Measurements from ENCODE around the gene AKNAD1.

Gene AKNAD1

GRCh38 chr1:108848806-108849205 lies 8.1 kb downstream of the AKNAD1 start:
- Histone ChIP-seq H3K36me3 (ENCODE audit: insufficient read depth, low read length) (no peaks in the 10 kb centered on the region), H3K27me3 (ENCODE audit: insufficient read depth, low read length) (no peaks in the 10 kb centered on the region), H2AFZ (ENCODE audit: low read length, unreplicated experiment) (no peak overlapping the region), H3K4me1 (ENCODE audit: control insufficient read depth, insufficient read depth, low read length, unreplicated experiment) (peaks cover 7% of the 10 kb centered on the region), H3K27ac (ENCODE audit: low read depth, low read length) (no peak overlapping the region), H3K4me3 (ENCODE audit: low read depth, low read length) (no peak overlapping the region), H3K79me2 (ENCODE audit: control insufficient read depth, insufficient read depth, low read length, unreplicated experiment) (no peaks in the 10 kb centered on the region)

- Histone ChIP-seq H3K79me2 (ENCODE audit: control insufficient read depth, insufficient read depth, low read length, unreplicated experiment) (no peaks in the 10 kb centered on the region), H3K36me3 (ENCODE audit: insufficient read depth, low read length) (no peaks in the 10 kb centered on the region), H3K27me3 (ENCODE audit: insufficient read depth, low read length) (no peaks in the 10 kb centered on the region), H3K27ac (ENCODE audit: low read depth, low read length) (no peak overlapping the region), H3K4me1 (ENCODE audit: control insufficient read depth, insufficient read depth, low read length, unreplicated experiment) (peaks cover 3% of the 10 kb centered on the region), H2AFZ (ENCODE audit: low read length, unreplicated experiment) (no peak overlapping the region), H3K4me3 (ENCODE audit: low read depth, low read length) (no peak overlapping the region)
Measured at GRCh38 chr1:108847494-108847893, 9.4 kb downstream of the AKNAD1 start.

- H3K4me1 ChIP-seq (ENCODE audit: control insufficient read depth, insufficient read depth, low read length, unreplicated experiment), result no peaks in the 10 kb centered on the region
- H3K79me2 ChIP-seq (ENCODE audit: control insufficient read depth, insufficient read depth, low read length, unreplicated experiment), result no peaks in the 10 kb centered on the region
- H3K27ac ChIP-seq (ENCODE audit: low read depth, low read length), result no peak overlapping the region
- no peaks in the 10 kb centered on the region for H3K36me3 ChIP-seq (ENCODE audit: insufficient read depth, low read length)
- H3K4me3 ChIP-seq (ENCODE audit: low read depth, low read length), result no peak overlapping the region
- H3K27me3 ChIP-seq (ENCODE audit: insufficient read depth, low read length), result no peaks in the 10 kb centered on the region
- no peak overlapping the region for H2AFZ ChIP-seq (ENCODE audit: low read length, unreplicated experiment)
Measured at GRCh38 chr1:108845991-108846390, 10.9 kb downstream of the AKNAD1 start.

GRCh38 chr1:108845446-108845845 lies 11.4 kb downstream of the AKNAD1 start:
- Histone ChIP-seq H3K27me3 (ENCODE audit: insufficient read depth, low read length) (no peaks in the 10 kb centered on the region), H2AFZ (ENCODE audit: low read length, unreplicated experiment) (no peak overlapping the region), H3K4me3 (ENCODE audit: low read depth, low read length) (no peak overlapping the region), H3K79me2 (ENCODE audit: control insufficient read depth, insufficient read depth, low read length, unreplicated experiment) (no peaks in the 10 kb centered on the region), H3K4me1 (ENCODE audit: control insufficient read depth, insufficient read depth, low read length, unreplicated experiment) (no peaks in the 10 kb centered on the region), H3K27ac (ENCODE audit: low read depth, low read length) (no peak overlapping the region), H3K36me3 (ENCODE audit: insufficient read depth, low read length) (no peaks in the 10 kb centered on the region)

- no peaks in the 10 kb centered on the region for H3K27me3 ChIP-seq (ENCODE audit: insufficient read depth, low read length)
- no peak overlapping the region for H3K4me3 ChIP-seq (ENCODE audit: low read depth, low read length)
- no peaks in the 10 kb centered on the region for H3K36me3 ChIP-seq (ENCODE audit: insufficient read depth, low read length)
- H3K27ac ChIP-seq (ENCODE audit: low read depth, low read length), result no peak overlapping the region
- H2AFZ ChIP-seq (ENCODE audit: low read length, unreplicated experiment), result no peak overlapping the region
- H3K4me1 ChIP-seq (ENCODE audit: control insufficient read depth, insufficient read depth, low read length, unreplicated experiment), result no peaks in the 10 kb centered on the region
- no peaks in the 10 kb centered on the region for H3K79me2 ChIP-seq (ENCODE audit: control insufficient read depth, insufficient read depth, low read length, unreplicated experiment)
Measured at GRCh38 chr1:108843390-108844137, 13.3 kb downstream of the AKNAD1 start.

GRCh38 chr1:108842525-108843181 lies 14.2 kb downstream of the AKNAD1 start:
- no peak overlapping the region for H3K4me3 ChIP-seq (ENCODE audit: low read depth, low read length)
- no peak overlapping the region for H3K27ac ChIP-seq (ENCODE audit: low read depth, low read length)
- H2AFZ ChIP-seq (ENCODE audit: low read length, unreplicated experiment), result no peak overlapping the region

GRCh38 chr1:108841703-108842102 lies 15.2 kb downstream of the AKNAD1 start:
- Histone ChIP-seq H2AFZ (ENCODE audit: low read length, unreplicated experiment) (no peak overlapping the region), H3K79me2 (ENCODE audit: control insufficient read depth, insufficient read depth, low read length, unreplicated experiment) (no peaks in the 10 kb centered on the region), H3K4me3 (ENCODE audit: low read depth, low read length) (no peak overlapping the region), H3K36me3 (ENCODE audit: insufficient read depth, low read length) (0 out of 2 replicates have a peak, but pooled peaks cover 2% of the 10 kb centered on the region), H3K27me3 (ENCODE audit: insufficient read depth, low read length) (no peaks in the 10 kb centered on the region), H3K27ac (ENCODE audit: low read depth, low read length) (no peak overlapping the region), H3K4me1 (ENCODE audit: control insufficient read depth, insufficient read depth, low read length, unreplicated experiment) (no peaks in the 10 kb centered on the region)

More at GRCh38 chr1:108842525-108843181, 14.2 kb downstream of the AKNAD1 start:
- Histone ChIP-seq H3K4me1 (ENCODE audit: control insufficient read depth, insufficient read depth, low read length, unreplicated experiment) (no peaks in the 10 kb centered on the region), H3K79me2 (ENCODE audit: control insufficient read depth, insufficient read depth, low read length, unreplicated experiment) (no peaks in the 10 kb centered on the region), H3K36me3 (ENCODE audit: insufficient read depth, low read length) (0 out of 2 replicates have a peak, but pooled peaks cover 2% of the 10 kb centered on the region), H3K27me3 (ENCODE audit: insufficient read depth, low read length) (no peaks in the 10 kb centered on the region)

GRCh38 chr1:108832929-108833328 lies 24.0 kb downstream of the AKNAD1 start:
- Histone ChIP-seq H3K27ac (ENCODE audit: low read depth, low read length) (no peak overlapping the region), H3K27me3 (ENCODE audit: insufficient read depth, low read length) (no peaks in the 10 kb centered on the region), H3K4me3 (ENCODE audit: low read depth, low read length) (no peak overlapping the region), H3K4me1 (ENCODE audit: control insufficient read depth, insufficient read depth, low read length, unreplicated experiment) (peaks cover 43% of the 10 kb centered on the region), H3K79me2 (ENCODE audit: control insufficient read depth, insufficient read depth, low read length, unreplicated experiment) (no peaks in the 10 kb centered on the region), H2AFZ (ENCODE audit: low read length, unreplicated experiment) (no peak overlapping the region), H3K36me3 (ENCODE audit: insufficient read depth, low read length) (no peaks in the 10 kb centered on the region)

GRCh38 chr1:108831225-108831624 lies 25.7 kb downstream of the AKNAD1 start:
- H3K4me3 ChIP-seq (ENCODE audit: low read depth, low read length), result peak overlapping the region; percentile 52
- H3K4me1 ChIP-seq (ENCODE audit: control insufficient read depth, insufficient read depth, low read length, unreplicated experiment), result peaks cover 45% of the 10 kb centered on the region
- no peak overlapping the region for H2AFZ ChIP-seq (ENCODE audit: low read length, unreplicated experiment)
- H3K36me3 ChIP-seq (ENCODE audit: insufficient read depth, low read length), result no peaks in the 10 kb centered on the region
- peak overlapping the region; percentile 99 for H3K27ac ChIP-seq (ENCODE audit: low read depth, low read length)
- H3K79me2 ChIP-seq (ENCODE audit: control insufficient read depth, insufficient read depth, low read length, unreplicated experiment), result no peaks in the 10 kb centered on the region
- H3K27me3 ChIP-seq (ENCODE audit: insufficient read depth, low read length), result no peaks in the 10 kb centered on the region

- no peaks in the 10 kb centered on the region for H3K79me2 ChIP-seq (ENCODE audit: control insufficient read depth, insufficient read depth, low read length, unreplicated experiment)
- H3K4me1 ChIP-seq (ENCODE audit: control insufficient read depth, insufficient read depth, low read length, unreplicated experiment), result peaks cover 45% of the 10 kb centered on the region
- H3K27ac ChIP-seq (ENCODE audit: low read depth, low read length), result peak overlapping the region; percentile 99
Measured at GRCh38 chr1:108830119-108831008, 26.5 kb downstream of the AKNAD1 start.

More at GRCh38 chr1:108830119-108831008, 26.5 kb downstream of the AKNAD1 start:
- H2AFZ ChIP-seq (ENCODE audit: low read length, unreplicated experiment), result no peak overlapping the region
- no peaks in the 10 kb centered on the region for H3K36me3 ChIP-seq (ENCODE audit: insufficient read depth, low read length)
- H3K27me3 ChIP-seq (ENCODE audit: insufficient read depth, low read length), result no peaks in the 10 kb centered on the region
- peak overlapping the region; percentile 52 for H3K4me3 ChIP-seq (ENCODE audit: low read depth, low read length)
